SK-N-SH (cell line): ENCODE data around the gene PPARGC1A. TPM values are rescaled to one million over a fixed set of nuclear protein-coding genes. Genes with fewer than 3 reads are reported as not detected.

ENCODE experiments used
- CTCF ChIA-PET: fragments of 300-600, 350-600 bp; formaldehyde crosslinking; extraction: SDS; loops from one replicate; lab custom pipeline; 2021; lab: Yijun Ruan, JAX
- POLR2A ChIA-PET: fragments of 350-600 bp; sonication (Branson Sonifier 250); formaldehyde crosslinking; extraction: SDS; loops from one replicate; lab custom pipeline; 2020; ENCODE audit warnings: antibody characterized with exemption, inconsistent platforms; lab: Yijun Ruan, JAX
- DNase-seq: peaks from one replicate; pipeline ENCODE4 v3.0.0; 2012
- H2AFZ ChIP-seq: fragments of 200-600 bp; sonication (generic); 2 replicates; pipeline ENCODE4 v1.8.1; 2016; ENCODE audit warnings: antibody characterized with exemption, mild to moderate bottlenecking, low read depth
- H3F3A ChIP-seq: fragments of 200-600 bp; sonication (generic); replicated peaks from 2 replicates; pipeline ENCODE3; 2016; ENCODE audit warnings: antibody characterized with exemption, mild to moderate bottlenecking; ENCODE audit not compliant: insufficient read depth
- H3K27ac ChIP-seq, 2 experiments: fragments of 200-500 bp in 1 of 2; fragments of 200-600 bp in 1 of 2; sonication (Bioruptor generic) in 1 of 2; sonication (generic), shearing (Covaris generic) in 1 of 2; 2 replicates each; pipeline versions ENCODE4 v1.5.1 to v1.6.1; 2014 to 2016; ENCODE audit warnings: low read depth in 2 of 2, inconsistent platforms in 1 of 2, low read length in 1 of 2, mild to moderate bottlenecking in 1 of 2, mixed read lengths in 1 of 2
- H3K27me3 ChIP-seq: fragments of 200-600 bp; sonication (generic), shearing (Covaris generic); 2 replicates; pipeline ENCODE4 v1.6.1; 2016; ENCODE audit warnings: mixed run types; ENCODE audit not compliant: insufficient read depth
- H3K36me3 ChIP-seq, 2 experiments: fragments of 200-500 bp in 1 of 2; fragments of 200-600 bp in 1 of 2; sonication (Bioruptor generic) in 1 of 2; sonication (generic) in 1 of 2; replicated peaks in 1 of 2; 2 replicates each; pipeline versions ENCODE3 to v1.5.1; 2014 to 2016; ENCODE audit warnings: low read length in 1 of 2, mild to moderate bottlenecking in 1 of 2; ENCODE audit not compliant: insufficient read depth in 2 of 2, control insufficient read depth in 1 of 2
- H3K4me1 ChIP-seq, 2 experiments: fragments of 200-500 bp in 1 of 2; fragments of 200-600 bp in 1 of 2; sonication (Bioruptor generic) in 1 of 2; sonication (generic), shearing (Covaris generic) in 1 of 2; 2 replicates each; pipeline versions ENCODE4 v1.5.1 to v1.6.1; 2014 to 2016; ENCODE audit warnings: low read depth in 1 of 2, low read length in 1 of 2, mixed run types in 1 of 2; ENCODE audit not compliant: insufficient read depth in 2 of 2, control insufficient read depth in 1 of 2
- H3K4me2 ChIP-seq: fragments of 200-600 bp; sonication (generic), shearing (Covaris generic); 2 replicates; pipeline ENCODE4 v1.6.1; 2017; ENCODE audit warnings: mixed run types
- H3K4me3 ChIP-seq, 2 experiments: fragments of 200-500 bp in 1 of 2; fragments of 200-600 bp in 1 of 2; sonication (Bioruptor generic) in 1 of 2; sonication (generic), shearing (Covaris generic) in 1 of 2; 2 replicates each; pipeline versions ENCODE4 v1.5.1 to v1.8.1; 2014 to 2016; ENCODE audit warnings: low read depth in 2 of 2, inconsistent platforms in 1 of 2, low read length in 1 of 2, mild to moderate bottlenecking in 1 of 2, mixed read lengths in 1 of 2, moderate library complexity in 1 of 2
- H3K79me2 ChIP-seq: fragments of 200-600 bp; sonication (generic); 2 replicates; pipeline ENCODE4 v1.8.1; 2017; ENCODE audit warnings: mild to moderate bottlenecking; ENCODE audit not compliant: insufficient read depth
- H3K9ac ChIP-seq: fragments of 200-600 bp; sonication (generic); 2 replicates; pipeline ENCODE4 v1.6.1; 2017; ENCODE audit warnings: mixed run types
- H3K9me2 ChIP-seq: fragments of 200-600 bp; sonication (generic); 2 replicates; pipeline ENCODE4 v1.6.1; 2017; ENCODE audit warnings: mixed run types
- H3K9me3 ChIP-seq: fragments of 200-600 bp; sonication (generic); 2 replicates; pipeline ENCODE4 v1.6.1; 2017; ENCODE audit warnings: mixed run types, mild to moderate bottlenecking, moderate library complexity
- H4K20me1 ChIP-seq: fragments of 200-600 bp; sonication (generic); 2 replicates; pipeline ENCODE4 v1.6.1; 2017; ENCODE audit warnings: mild to moderate bottlenecking, mixed run types; ENCODE audit not compliant: insufficient read depth
- CHD2 ChIP-seq: fragments of 150-350 bp; IDR thresholded peaks from 2 replicates; pipeline ENCODE4 v1.6.1; 2018; ENCODE audit warnings: low read length; ENCODE audit not compliant: partially characterized antibody
- CTCF ChIP-seq: fragments of 200-600 bp; sonication (generic); IDR thresholded peaks from 2 replicates; pipeline ENCODE4 v1.6.1; 2017; ENCODE audit warnings: antibody characterized with exemption, mild to moderate bottlenecking, moderate library complexity
- EP300 ChIP-seq, 2 experiments: IDR thresholded peaks; 2 replicates each; pipeline versions ENCODE4 v1.4.0 to v1.6.1; 2012; ENCODE audit warnings: borderline replicate concordance in 1 of 2, low read depth in 1 of 2, low read length in 1 of 2
- FOSL2 ChIP-seq: IDR thresholded peaks from 2 replicates; pipeline ENCODE4 v1.4.0; 2012; ENCODE audit warnings: low read depth, mild to moderate bottlenecking, moderate library complexity, borderline replicate concordance
- FOXM1 ChIP-seq: IDR thresholded peaks from 2 replicates; pipeline ENCODE4 v1.4.0; 2012; ENCODE audit warnings: low read depth, mild to moderate bottlenecking
- GATA2 ChIP-seq: sonication (generic); formaldehyde crosslinking; IDR thresholded peaks from 2 replicates; pipeline ENCODE4 v1.5.0; 2020; ENCODE audit warnings: mild to moderate bottlenecking, missing genetic modification reagents
- POLR2AphosphoS5 ChIP-seq: IDR thresholded peaks from 2 replicates; pipeline ENCODE4 v1.6.1; 2012; ENCODE audit warnings: low read depth, low read length
- RAD21 ChIP-seq: IDR thresholded peaks from 2 replicates; pipeline ENCODE4 v1.6.1; 2012; ENCODE audit warnings: mild to moderate bottlenecking, low read length
- RCOR1 ChIP-seq: fragments of 150-350 bp; IDR thresholded peaks from 2 replicates; pipeline ENCODE4 v1.6.1; 2017; ENCODE audit warnings: antibody characterized with exemption, low read length
- SMC3 ChIP-seq: IDR thresholded peaks from 2 replicates; pipeline ENCODE4 v1.6.1; 2012; ENCODE audit warnings: low read depth, low read length, improper control_type of control experiment
- ZBTB33 ChIP-seq: IDR thresholded peaks from 2 replicates; pipeline ENCODE4 v1.4.0; 2012; ENCODE audit warnings: low read depth, borderline replicate concordance
- WGBS: methylation state at CpG from one replicate; pipeline ENCODE4 v1.1.6; 2017; ENCODE audit warnings: low lambda C conversion rate; 5-methylcytosine and 5-hydroxymethylcytosine counted together
- polyA plus RNA-seq, 3 experiments: library from polyadenylated mRNA; depleted of rRNA; stranded (reverse); fragments of >200 nt; gene quantifications; 2 replicates each; pipeline ENCODE4 v1.2.3, GENCODE V29; 2012
- TF ChIP-seq, protein P1 (sequence below): IDR thresholded peaks from 2 replicates; pipeline ENCODE4 v1.4.0; 2012; ENCODE audit warnings: low read depth, borderline replicate concordance

PPARGC1A gene
- polyA plus RNA-seq, 1 of the 3 experiments (the other 2 are of a cell fraction) = 0.07 TPM

- POLR2A ChIA-PET = no interaction called here
- Histone ChIP-seq H3K9ac (no peak overlapping the region), H2AFZ (no peak overlapping the region), H4K20me1 (no peaks in the 10 kb centered on the region), H3K27me3 (no peaks in the 10 kb centered on the region), H3K9me3 (no peaks in the 10 kb centered on the region), H3K4me2 (no peak overlapping the region), H3K9me2 (no peaks in the 10 kb centered on the region), H3F3A (no peaks in the 10 kb centered on the region), H3K4me3 (no peak overlapping the region), H3K4me1 (peaks cover 0 to 4% of the 10 kb centered on the region in 2 experiments; a peak in 1 of 4 replicates), H3K27ac (no peak overlapping the region), H3K36me3 (no peaks in the 10 kb centered on the region), H3K79me2 (no peaks in the 10 kb centered on the region)
- DNase-seq = no peak
- CTCF ChIA-PET = no interaction called here
- TF ChIP-seq CHD2 = no peak
- TF ChIP-seq POLR2AphosphoS5 = no peak
- TF ChIP-seq, protein P1, sequence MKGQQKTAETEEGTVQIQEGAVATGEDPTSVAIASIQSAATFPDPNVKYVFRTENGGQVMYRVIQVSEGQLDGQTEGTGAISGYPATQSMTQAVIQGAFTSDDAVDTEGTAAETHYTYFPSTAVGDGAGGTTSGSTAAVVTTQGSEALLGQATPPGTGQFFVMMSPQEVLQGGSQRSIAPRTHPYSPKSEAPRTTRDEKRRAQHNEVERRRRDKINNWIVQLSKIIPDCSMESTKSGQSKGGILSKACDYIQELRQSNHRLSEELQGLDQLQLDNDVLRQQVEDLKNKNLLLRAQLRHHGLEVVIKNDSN = no peak
- no peak for TF ChIP-seq SMC3
- TF ChIP-seq CTCF = no peak
- TF ChIP-seq FOXM1 = no peak
- TF ChIP-seq ZBTB33 = no peak
- TF ChIP-seq RCOR1 = no peak
- TF ChIP-seq RAD21 = no peak
- TF ChIP-seq GATA2 (CRISPR knock-in tag) = no peak
- TF ChIP-seq FOSL2 = no peak
- WGBS = 48% methylated on average over 5 of the region's 5 CpGs
These were observed 8.8 kb downstream of the PPARGC1A start for GRCh38 chr4:23881052-23881501.

GRCh38 chr4:23878912-23879732 is 10.7 kb downstream of the PPARGC1A start:
- H3K9ac ChIP-seq = no peak overlapping the region
- no peaks in the 10 kb centered on the region for H3K79me2 ChIP-seq
- no peaks in the 10 kb centered on the region for H3K9me3 ChIP-seq
- no peaks in the 10 kb centered on the region for H3F3A ChIP-seq
- peaks cover 0 to 2% of the 10 kb centered on the region in 2 experiments; a peak in 1 of 4 replicates for H3K4me1 ChIP-seq
- no peak overlapping the region for H3K4me3 ChIP-seq
- no peaks in the 10 kb centered on the region for H3K36me3 ChIP-seq
- no peak for DNase-seq
- H4K20me1 ChIP-seq = no peaks in the 10 kb centered on the region
- H3K27ac ChIP-seq = no peak overlapping the region
- H3K27me3 ChIP-seq = no peaks in the 10 kb centered on the region
- no peak overlapping the region for H2AFZ ChIP-seq
- CTCF ChIA-PET = no interaction called here
- H3K4me2 ChIP-seq = no peak overlapping the region
- 30% methylated on average over 7 of the region's 7 CpGs for WGBS
- no peaks in the 10 kb centered on the region for H3K9me2 ChIP-seq
- POLR2A ChIA-PET = no interaction called here
- TF ChIP-seq EP300 (IDR thresholded peaks at IDR 0.05; ENCODE audit: borderline replicate concordance in 1 of 2, low read depth in 1 of 2, low read length in 1 of 2) = 0 out of 4 replicates have a peak, but pooled peaks of 1 of the 2 experiments have one; percentile 9
- TF ChIP-seq ZBTB33 = no peak
